ENCODE results near the gene ABCC1. TPM values are rescaled to one million over a fixed set of nuclear protein-coding genes. Genes with fewer than 3 reads are reported as not detected.

ABCC1 gene
- total RNA-seq, 4 donors from 2014 or later, result 24.3 to 32.2 (median 25.7) TPM

DNA sequence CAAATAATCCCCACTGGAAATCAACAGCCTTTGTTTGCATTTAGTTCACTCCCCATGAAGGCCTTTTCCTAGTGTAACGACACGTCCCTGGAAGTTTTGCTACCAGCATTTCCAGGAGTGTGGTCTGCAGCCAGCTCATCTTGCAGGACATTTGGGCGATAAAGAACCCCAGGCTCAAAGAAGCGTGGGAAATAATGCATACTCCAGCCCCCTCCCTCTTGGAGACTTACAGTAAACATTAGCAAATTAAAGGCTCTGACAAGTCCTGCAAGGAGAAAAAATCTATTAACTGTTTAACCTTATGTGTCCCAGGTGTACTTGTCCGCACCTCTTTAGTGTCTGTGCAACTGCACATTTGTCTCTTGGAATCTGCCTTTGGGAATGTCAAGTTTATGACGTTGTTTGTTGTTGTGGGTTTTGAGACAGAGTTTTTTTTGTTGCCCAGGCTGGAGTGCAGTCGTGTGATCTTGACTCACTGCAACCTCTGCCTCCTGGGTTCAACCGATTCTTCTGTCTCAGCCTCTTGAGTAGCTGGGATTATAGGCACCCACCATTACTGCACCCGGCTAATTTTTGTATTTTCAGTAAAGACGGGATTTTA lies 131.1 kb downstream of the ABCC1 start:
- TF ChIP-seq POLR2A (IDR thresholded peaks at IDR 0.05), result no peak
- TF ChIP-seq, protein P1, sequence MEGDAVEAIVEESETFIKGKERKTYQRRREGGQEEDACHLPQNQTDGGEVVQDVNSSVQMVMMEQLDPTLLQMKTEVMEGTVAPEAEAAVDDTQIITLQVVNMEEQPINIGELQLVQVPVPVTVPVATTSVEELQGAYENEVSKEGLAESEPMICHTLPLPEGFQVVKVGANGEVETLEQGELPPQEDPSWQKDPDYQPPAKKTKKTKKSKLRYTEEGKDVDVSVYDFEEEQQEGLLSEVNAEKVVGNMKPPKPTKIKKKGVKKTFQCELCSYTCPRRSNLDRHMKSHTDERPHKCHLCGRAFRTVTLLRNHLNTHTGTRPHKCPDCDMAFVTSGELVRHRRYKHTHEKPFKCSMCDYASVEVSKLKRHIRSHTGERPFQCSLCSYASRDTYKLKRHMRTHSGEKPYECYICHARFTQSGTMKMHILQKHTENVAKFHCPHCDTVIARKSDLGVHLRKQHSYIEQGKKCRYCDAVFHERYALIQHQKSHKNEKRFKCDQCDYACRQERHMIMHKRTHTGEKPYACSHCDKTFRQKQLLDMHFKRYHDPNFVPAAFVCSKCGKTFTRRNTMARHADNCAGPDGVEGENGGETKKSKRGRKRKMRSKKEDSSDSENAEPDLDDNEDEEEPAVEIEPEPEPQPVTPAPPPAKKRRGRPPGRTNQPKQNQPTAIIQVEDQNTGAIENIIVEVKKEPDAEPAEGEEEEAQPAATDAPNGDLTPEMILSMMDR (IDR thresholded peaks at IDR 0.05), result no peak
- no peak for TF ChIP-seq EP300 (IDR thresholded peaks at IDR 0.05)
- H3K36me3 ChIP-seq, result peaks cover 0 to 85% (median 11%) of the 10 kb centered on the region in 3 donors
- no peak for DNase-seq (ENCODE audit: low spot score in 2 of 2)
- peaks cover 0 to 7% (median 0%) of the 10 kb centered on the region in 4 donors for H3K4me1 ChIP-seq
- H3K9me3 ChIP-seq, result peaks cover 0 to 10% (median 2%) of the 10 kb centered on the region in 4 donors
- no peak overlapping the region for H3K27ac ChIP-seq
- H3K4me3 ChIP-seq, result no peak overlapping the region
- WGBS, 2 donors, result 85 to 86% methylated on average over 10 of the region's 10 CpGs
- H3K27me3 ChIP-seq, result no peaks in the 10 kb centered on the region

DNA sequence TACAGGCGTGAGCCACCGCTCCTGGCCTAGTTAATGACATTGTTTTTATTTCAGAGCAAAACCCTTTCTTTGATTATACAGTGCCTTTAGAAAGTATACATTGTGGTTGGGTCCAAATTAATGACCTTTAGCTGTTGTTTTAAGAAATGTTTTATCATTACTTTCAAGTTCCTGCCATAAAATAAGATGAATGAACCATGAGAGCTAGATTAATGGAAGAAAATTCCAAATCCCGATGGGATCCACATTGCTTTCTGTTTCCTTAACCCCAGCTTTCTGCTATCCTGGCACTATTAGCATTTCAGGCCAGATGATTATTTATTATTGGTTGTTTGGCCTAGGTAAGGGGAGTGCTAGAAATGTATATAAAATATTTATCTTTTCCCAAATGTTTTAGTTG lies 131.7 kb downstream of the ABCC1 start:
- no peak overlapping the region for H3K4me3 ChIP-seq

DNA sequence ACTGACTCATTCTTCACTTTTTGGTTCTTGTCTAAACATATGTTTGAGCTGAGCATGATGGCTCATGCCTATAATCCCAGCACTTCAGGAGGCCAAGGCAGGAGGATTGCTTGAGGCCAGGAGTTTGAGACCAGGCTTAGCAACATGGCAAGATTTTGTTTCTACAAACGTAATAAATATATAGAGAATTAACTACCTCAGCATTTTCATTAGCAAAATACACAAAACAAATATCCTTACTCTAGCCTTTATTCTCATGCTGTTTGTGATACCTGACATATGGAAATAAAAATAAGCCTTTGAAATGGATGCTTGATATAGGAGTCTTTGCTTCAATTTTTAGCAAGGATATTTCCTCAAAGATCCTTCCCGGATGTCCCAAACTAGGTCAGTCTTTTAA lies 132.8 kb downstream of the ABCC1 start:
- H3K36me3 ChIP-seq, result peaks cover 0 to 85% (median 17%) of the 10 kb centered on the region in 3 donors
- no peak overlapping the region for H3K27ac ChIP-seq
- no peaks in the 10 kb centered on the region for H3K27me3 ChIP-seq
- TF ChIP-seq POLR2A (IDR thresholded peaks at IDR 0.05) (no peak), EP300 (IDR thresholded peaks at IDR 0.05) (no peak)
- TF ChIP-seq, protein P1 (IDR thresholded peaks at IDR 0.05), result no peak
- H3K4me3 ChIP-seq, result no peak overlapping the region
- DNase-seq (ENCODE audit: low spot score in 2 of 2), result no peak
- 91 to 94% methylated on average over 2 of the region's 2 CpGs for WGBS, 2 donors
- H3K9me3 ChIP-seq, result peaks cover 0 to 10% (median 2%) of the 10 kb centered on the region in 4 donors
- peaks cover 0 to 11% (median 0%) of the 10 kb centered on the region in 4 donors for H3K4me1 ChIP-seq

More for the DNA sequence above, 131.7 kb downstream of the ABCC1 start:
- WGBS, 2 donors, result 79 to 84% methylated on average over 3 of the region's 3 CpGs
- Histone ChIP-seq H3K36me3 (peaks cover 0 to 85% (median 11%) of the 10 kb centered on the region in 3 donors), H3K27ac (no peak overlapping the region), H3K27me3 (no peaks in the 10 kb centered on the region), H3K4me1 (peaks cover 0 to 1% (median 0%) of the 10 kb centered on the region in 4 donors), H3K9me3 (peaks cover 0 to 10% (median 2%) of the 10 kb centered on the region in 4 donors)
- no peak for TF ChIP-seq POLR2A (IDR thresholded peaks at IDR 0.05)
- TF ChIP-seq, protein P1 (IDR thresholded peaks at IDR 0.05), result no peak
- no peak for TF ChIP-seq EP300 (IDR thresholded peaks at IDR 0.05)
- no peak for DNase-seq (ENCODE audit: low spot score in 2 of 2)

DNA sequence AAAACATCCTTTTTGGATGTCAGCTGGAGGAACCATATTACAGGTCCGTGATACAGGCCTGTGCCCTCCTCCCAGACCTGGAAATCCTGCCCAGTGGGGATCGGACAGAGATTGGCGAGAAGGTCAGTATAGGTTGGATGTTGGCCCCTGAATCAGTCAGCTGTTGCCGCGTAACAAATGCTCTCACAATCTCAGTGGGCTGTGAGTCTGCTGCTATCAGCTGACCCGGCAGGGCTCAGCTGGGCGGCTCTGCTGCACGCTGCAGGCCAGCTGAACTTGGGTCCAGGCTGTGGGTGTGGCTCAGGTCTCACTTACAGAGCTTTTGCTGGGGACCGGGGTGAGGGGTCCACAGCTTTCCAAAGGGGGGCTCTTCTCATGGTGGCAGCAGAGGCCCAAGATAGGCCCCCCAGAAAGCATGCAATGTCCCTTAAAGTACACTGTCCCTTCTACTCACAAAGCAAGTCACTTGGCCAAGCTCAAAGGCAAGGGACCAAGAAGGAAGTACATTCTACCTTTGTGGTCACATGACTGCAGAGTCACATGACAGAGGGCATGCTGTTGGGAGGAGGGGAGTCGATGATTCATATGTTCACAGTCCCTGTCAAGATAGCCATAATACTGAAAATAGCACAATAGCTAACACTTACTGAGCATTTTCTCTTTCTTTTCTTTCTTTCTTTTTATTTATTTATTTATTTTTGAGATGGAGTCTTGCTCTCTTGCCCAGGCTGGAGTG lies 134.2 kb downstream of the ABCC1 start:
- H3K36me3 ChIP-seq, result peaks cover 0 to 77% (median 19%) of the 10 kb centered on the region in 3 donors

DNA sequence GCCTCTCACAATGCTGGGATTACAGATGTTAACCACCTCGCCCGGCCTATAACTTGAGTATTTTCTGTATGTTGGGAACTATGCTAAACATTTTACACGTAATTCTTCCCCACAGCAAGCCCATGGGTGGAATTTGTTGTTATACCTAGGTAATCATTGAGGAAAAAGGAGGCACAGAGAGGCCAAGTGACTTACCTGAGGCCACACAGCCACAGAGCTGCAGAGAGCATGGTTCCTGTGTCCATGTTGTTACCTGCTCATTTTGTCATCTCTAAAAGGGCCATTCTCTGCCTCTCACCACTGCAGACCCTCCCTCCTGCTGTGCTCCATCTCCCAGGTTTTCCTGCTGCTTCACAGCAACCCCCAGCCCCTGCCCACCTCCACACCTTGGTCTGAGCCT lies 135.5 kb downstream of the ABCC1 start:
- Histone ChIP-seq H3K4me3 (no peak overlapping the region), H3K4me1 (peaks cover 0 to 17% (median 0%) of the 10 kb centered on the region in 4 donors), H3K9me3 (peaks cover 0 to 10% (median 2%) of the 10 kb centered on the region in 4 donors), H3K36me3 (peaks cover 0 to 77% (median 19%) of the 10 kb centered on the region in 3 donors), H3K27ac (no peak overlapping the region), H3K27me3 (no peaks in the 10 kb centered on the region)
- TF ChIP-seq, protein P1 (IDR thresholded peaks at IDR 0.05), result no peak
- TF ChIP-seq POLR2A (IDR thresholded peaks at IDR 0.05), result no peak
- no peak for TF ChIP-seq EP300 (IDR thresholded peaks at IDR 0.05)
- WGBS, 2 donors, result 98 to 100% methylated on average over 3 of the region's 3 CpGs
- DNase-seq (ENCODE audit: low spot score in 2 of 2), result no peak

More for the DNA sequence above, 134.2 kb downstream of the ABCC1 start:
- Histone ChIP-seq H3K4me1 (peaks cover 0 to 14% (median 0%) of the 10 kb centered on the region in 4 donors), H3K27ac (no peak overlapping the region), H3K27me3 (no peaks in the 10 kb centered on the region), H3K9me3 (peaks cover 0 to 10% (median 2%) of the 10 kb centered on the region in 4 donors), H3K4me3 (no peak overlapping the region)
- WGBS, 2 donors, result 97 to 98% methylated on average over 10 of the region's 10 CpGs
- DNase-seq (ENCODE audit: low spot score in 2 of 2), result no peak
- TF ChIP-seq POLR2A (IDR thresholded peaks at IDR 0.05), result no peak
